Gastrocnemius medialis (tissue), 4 donors: ENCODE measurements around the gene C2CD4D.

Source experiments
- POLR2A ChIP-seq, 2 donors: fragments of 450-650 bp; IDR thresholded peaks; one replicate each; pipeline ENCODE4 v1.6.1; 2017; ENCODE audit warnings: antibody characterized with exemption in 2 of 2, mild to moderate bottlenecking in 2 of 2, moderate library complexity in 2 of 2
- TF ChIP-seq, protein P1 (sequence below), 5 experiments: fragments of 450-650 bp in 3 of 5; fragments of 200-600 bp in 2 of 5; sonication (generic) in 2 of 5; IDR thresholded peaks in 4 of 5; conservative IDR thresholded peaks in 1 of 5; 1 replicate in 4 of 5; 2 replicates in 1 of 5; pipeline ENCODE4 v1.5.1; 2016 to 2019; ENCODE audit warnings: antibody characterized with exemption in 5 of 5, mild to moderate bottlenecking in 3 of 5, moderate library complexity in 3 of 5

DNA sequence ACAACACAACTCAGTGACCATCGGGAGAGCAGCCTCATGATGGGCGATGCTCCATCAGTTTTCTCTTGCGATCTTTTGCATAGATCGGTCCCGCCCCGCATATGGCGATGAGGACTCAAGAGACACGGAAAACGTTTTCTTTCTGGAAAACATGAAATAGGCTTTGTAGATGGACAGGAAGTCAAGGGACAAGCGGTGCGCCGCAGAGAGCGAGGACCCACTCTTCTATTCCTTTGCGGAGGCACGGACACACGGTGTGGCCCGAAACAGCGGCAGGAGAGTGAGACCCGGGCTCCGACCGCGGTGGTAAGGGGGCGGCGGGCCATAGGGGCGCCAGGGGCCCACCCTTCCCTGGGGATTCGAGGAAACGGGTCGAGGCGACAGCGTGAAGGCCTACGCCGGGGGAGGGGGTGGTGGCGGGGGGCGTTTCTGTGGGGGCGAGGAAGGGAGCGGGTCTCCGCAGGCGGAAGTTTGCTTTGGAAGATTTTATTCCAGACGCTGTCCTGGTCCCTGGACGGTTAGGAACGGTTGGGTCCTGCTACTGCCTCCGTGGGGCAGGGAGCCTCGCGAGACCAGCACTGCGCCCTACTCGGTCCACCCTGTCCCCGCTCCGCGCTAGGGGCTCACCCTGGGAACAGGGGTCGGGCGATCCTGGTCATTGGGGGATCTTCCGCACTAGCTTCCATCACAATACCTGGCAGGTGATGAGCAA, 48.5 kb downstream of the C2CD4D start:
- TF ChIP-seq, protein P1, sequence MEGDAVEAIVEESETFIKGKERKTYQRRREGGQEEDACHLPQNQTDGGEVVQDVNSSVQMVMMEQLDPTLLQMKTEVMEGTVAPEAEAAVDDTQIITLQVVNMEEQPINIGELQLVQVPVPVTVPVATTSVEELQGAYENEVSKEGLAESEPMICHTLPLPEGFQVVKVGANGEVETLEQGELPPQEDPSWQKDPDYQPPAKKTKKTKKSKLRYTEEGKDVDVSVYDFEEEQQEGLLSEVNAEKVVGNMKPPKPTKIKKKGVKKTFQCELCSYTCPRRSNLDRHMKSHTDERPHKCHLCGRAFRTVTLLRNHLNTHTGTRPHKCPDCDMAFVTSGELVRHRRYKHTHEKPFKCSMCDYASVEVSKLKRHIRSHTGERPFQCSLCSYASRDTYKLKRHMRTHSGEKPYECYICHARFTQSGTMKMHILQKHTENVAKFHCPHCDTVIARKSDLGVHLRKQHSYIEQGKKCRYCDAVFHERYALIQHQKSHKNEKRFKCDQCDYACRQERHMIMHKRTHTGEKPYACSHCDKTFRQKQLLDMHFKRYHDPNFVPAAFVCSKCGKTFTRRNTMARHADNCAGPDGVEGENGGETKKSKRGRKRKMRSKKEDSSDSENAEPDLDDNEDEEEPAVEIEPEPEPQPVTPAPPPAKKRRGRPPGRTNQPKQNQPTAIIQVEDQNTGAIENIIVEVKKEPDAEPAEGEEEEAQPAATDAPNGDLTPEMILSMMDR (IDR thresholded peaks at IDR 0.05 in 4 of 5, conservative IDR thresholded peaks at IDR 0.05 in 1 of 5): no peak
- no peak for TF ChIP-seq POLR2A (IDR thresholded peaks at IDR 0.05)
